HG03280 (cell line): ENCODE measurements around the gene TNFSF13.

ENCODE experiments used
- ATAC-seq: cut with Tn5 transposase; IDR thresholded peaks from one replicate; pipeline ENCODE4 v1.9.1; 2021; ENCODE audit warnings: mild to moderate bottlenecking, moderate library complexity; ENCODE audit not compliant: unreplicated experiment

The TNFSF13 gene, protein sequence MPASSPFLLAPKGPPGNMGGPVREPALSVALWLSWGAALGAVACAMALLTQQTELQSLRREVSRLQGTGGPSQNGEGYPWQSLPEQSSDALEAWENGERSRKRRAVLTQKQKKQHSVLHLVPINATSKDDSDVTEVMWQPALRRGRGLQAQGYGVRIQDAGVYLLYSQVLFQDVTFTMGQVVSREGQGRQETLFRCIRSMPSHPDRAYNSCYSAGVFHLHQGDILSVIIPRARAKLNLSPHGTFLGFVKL

DNA sequence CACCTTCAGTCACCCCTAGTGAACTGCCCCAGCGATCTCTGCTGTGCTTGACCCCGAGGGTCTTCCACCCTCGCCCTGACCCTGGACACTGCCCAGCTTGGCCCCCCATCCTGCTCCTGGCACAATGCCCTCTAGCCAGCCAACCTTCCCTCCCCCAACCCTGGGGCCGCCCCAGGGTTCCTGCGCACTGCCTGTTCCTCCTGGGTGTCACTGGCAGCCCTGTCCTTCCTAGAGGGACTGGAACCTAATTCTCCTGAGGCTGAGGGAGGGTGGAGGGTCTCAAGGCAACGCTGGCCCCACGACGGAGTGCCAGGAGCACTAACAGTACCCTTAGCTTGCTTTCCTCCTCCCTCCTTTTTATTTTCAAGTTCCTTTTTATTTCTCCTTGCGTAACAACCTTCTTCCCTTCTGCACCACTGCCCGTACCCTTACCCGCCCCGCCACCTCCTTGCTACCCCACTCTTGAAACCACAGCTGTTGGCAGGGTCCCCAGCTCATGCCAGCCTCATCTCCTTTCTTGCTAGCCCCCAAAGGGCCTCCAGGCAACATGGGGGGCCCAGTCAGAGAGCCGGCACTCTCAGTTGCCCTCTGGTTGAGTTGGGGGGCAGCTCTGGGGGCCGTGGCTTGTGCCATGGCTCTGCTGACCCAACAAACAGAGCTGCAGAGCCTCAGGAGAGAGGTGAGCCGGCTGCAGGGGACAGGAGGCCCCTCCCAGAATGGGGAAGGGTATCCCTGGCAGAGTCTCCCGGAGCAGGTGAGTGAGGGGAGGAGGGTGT, at the start of gene TNFSF13:
TSS of gene TNFSF13 (plus strand) at position 207 of the 776 bp plus-strand sequence. CDS start at position 497, 290 bp downstream.
- no peak for ATAC-seq

DNA sequence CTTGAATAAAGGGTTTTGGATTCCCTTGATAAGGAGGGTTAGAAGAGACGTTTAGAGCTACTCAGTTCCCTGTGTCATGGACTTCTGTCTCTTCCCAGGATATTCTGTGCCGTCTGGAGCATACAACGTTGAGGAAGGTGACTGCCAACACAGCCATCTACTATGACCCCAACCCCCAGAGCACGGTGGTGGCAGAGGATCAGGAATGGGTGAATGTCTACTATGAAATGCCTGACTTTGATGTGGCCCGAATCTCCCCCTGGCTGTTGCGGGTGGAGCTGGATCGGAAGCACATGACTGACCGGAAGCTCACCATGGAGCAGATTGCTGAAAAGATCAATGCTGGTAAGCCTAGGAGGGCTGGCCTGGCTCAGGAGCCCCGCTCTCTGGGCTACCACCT, 49.7 kb upstream of the TNFSF13 start:
- ATAC-seq = no peak

DNA sequence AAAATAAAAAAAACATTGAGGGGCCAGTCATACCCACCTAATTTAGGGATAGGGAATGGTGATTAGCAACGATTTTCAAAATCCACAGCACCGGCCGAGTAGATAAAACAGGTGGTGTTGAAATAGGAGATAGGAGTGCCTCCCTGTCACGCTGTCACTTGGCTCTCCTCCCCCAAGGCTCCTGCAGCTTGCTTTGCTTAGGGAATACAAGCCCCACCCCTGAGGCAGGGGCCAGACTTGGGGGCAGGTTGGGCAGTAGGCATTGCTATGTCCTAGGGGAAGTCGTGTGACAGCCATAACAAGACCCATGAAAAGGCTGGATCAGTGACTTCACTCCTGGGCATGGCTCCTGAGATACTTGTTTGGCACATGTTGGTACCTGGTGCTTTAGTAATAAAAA, 48.6 kb upstream of the TNFSF13 start:
- ATAC-seq = no peak

DNA sequence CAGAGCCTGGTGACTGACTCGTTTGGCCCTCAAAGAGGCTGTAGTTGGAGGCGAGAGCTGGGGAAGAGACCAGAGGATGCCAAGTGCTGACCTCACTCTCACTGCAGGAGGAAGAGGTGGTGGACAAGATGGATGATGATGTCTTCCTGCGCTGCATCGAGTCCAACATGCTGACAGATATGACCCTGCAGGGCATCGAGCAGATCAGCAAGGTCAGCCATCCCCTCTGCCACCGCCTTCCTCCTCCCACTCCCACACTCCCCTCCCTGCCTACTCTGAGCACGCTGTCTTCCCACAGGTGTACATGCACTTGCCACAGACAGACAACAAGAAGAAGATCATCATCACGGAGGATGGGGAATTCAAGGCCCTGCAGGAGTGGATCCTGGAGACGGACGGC, 47.4 kb upstream of the TNFSF13 start:
- no peak for ATAC-seq

DNA sequence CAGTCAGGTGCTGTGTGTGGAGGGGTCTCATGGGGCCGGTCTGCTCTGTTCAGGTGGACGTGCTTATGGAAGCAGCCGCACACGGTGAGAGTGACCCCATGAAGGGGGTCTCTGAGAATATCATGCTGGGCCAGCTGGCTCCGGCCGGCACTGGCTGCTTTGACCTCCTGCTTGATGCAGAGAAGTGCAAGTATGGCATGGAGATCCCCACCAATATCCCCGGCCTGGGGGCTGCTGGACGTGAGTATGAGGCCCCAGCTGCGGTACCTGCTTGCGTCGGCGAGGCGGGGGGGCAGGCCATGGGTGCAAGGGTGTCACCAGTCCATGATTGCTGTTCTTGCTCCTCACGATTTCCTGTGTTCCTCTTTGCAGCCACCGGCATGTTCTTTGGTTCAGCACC, 46.4 kb upstream of the TNFSF13 start:
- ATAC-seq = no peak

DNA sequence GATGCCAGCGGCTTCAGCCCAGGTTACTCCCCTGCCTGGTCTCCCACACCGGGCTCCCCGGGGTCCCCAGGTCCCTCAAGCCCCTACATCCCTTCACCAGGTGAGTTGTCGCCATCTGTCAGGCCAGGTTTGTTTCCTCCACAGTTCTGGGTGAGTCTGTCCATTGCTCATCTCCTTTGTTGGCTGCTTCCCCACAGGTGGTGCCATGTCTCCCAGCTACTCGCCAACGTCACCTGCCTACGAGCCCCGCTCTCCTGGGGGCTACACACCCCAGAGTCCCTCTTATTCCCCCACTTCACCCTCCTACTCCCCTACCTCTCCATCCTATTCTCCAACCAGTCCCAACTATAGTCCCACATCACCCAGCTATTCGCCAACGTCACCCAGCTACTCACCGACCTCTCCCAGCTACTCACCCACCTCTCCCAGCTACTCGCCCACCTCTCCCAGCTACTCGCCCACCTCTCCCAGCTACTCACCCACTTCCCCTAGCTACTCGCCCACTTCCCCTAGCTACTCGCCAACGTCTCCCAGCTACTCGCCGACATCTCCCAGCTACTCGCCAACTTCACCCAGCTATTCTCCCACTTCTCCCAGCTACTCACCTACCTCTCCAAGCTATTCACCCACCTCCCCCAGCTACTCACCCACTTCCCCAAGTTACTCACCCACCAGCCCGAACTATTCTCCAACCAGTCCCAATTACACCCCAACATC, 45.6 kb upstream of the TNFSF13 start:
- no peak for ATAC-seq

DNA sequence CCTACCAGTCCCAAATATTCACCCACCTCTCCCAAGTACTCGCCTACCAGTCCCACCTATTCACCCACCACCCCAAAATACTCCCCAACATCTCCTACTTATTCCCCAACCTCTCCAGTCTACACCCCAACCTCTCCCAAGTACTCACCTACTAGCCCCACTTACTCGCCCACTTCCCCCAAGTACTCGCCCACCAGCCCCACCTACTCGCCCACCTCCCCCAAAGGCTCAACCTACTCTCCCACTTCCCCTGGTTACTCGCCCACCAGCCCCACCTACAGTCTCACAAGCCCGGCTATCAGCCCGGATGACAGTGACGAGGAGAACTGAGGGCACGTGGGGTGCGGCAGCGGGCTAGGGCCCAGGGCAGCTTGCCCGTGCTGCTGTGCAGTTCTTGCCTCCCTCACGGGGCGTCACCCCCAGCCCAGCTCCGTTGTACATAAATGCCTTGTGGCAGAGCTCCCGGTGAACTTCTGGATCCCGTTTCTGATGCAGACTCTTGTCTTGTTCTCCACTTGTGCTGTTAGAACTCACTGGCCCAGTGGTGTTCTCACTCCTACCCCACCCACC, 44.6 kb upstream of the TNFSF13 start:
- ATAC-seq = no peak

DNA sequence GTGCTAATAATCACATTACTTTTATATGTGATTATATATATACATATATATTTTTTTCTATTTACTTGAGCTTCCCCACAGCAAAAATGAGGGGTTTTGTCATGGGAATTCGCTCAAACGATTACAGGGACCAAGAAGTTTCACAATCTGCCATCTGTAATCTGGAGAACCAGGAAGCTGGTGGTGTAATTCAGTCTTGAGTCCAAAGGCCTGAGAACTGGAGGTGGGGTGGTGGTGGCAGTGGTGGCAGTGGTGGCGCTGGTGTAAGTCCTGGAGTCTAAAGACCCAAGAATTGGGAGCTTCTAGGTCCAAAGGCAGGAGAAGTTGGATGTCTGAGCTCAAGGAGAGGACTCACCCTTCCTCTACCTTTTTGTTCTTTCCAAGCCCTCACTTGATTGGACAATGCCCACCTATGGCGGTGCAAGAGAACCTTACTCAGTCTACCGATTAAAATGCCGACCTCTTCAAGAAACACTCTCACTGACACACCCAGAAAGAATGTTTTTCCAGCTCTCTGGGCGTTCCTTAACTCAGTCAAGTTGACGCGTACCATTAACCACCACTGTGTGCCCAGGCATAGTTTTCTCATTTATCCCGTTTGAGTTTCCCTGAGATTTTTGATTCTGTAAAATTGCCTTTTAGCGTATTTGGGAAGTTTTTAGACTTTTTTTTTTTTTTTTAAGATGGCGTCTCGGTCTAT, 42.5 kb upstream of the TNFSF13 start:
- no peak for ATAC-seq

DNA sequence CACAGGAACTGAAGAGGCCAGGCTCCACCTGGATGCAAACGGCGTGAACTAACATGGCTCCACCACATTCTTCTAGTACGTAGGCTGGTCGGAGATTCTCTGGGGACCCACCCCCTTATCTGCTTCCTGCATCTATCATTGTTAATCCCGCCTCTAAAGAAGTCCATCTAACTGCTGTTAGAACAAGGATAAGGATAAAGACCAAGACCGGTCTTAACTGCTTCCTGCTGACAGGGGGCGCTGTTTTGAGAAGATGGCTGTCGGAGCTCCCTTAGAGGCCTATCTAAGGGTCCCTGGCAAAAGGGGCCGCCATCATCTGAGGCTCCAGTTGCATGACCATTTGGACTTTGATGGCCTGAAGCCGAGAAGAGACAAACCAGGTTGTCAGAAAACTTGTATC, 35.5 kb upstream of the TNFSF13 start:
- no peak for ATAC-seq

DNA sequence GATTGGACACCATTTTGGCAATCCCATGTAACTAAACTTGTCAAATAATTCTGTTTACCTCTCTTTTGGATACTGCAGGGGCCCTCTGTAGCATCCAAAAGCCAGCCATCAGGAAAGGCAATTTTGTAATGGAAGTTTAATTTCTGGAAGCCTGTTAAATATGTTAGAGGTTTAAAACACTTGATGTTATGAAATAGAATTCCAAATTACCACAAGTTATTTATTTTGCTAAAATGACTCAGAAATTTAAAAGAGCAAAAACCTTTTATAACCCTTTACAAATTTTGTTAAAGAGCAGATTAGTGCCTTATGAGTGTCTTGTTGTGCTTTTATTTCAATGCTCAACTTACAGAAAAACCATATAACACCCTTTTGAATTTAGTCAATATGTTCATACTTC, 29.7 kb upstream of the TNFSF13 start:
- ATAC-seq = no peak

DNA sequence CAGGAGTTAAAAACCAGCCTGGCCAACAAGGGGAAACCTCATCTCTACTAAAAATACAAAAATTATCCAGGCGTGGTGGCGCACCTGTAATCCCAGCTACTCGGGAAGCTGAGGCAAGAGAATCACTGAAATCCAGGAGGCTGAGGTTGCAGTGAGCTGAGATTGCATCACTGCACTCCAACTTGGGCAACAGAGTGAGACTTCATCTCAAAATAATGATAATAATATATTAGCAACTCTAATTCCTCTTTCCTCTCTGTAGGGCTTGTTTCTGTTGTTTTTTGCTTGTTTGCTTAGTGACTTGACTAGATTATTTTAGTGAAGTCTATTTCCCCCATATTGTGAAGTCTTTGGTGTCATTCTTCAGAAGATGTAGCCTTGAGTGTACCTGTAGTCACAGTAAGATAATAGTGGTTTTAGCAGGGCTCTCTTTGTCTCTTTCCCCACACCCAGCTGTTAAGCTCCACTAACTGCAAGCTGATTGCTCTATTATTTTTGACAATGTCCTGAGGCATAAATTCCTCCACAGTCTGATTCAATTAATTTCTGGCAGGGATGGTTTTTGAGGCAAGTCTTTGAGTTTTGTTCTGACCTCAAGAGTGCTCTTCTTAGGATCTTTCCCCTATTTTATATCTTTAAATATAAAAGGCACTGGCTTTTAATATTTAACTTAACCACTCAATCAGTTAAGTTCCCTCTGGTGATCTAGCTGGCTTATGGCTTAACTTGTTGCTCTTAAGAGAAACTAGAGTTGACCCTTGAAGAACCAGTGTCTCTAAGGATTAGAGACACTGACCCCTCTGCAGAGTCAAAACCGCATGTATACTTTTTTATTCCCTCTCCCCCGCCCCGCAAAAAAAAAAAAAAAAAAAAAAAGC, 28.3 kb upstream of the TNFSF13 start:
- no peak for ATAC-seq

DNA sequence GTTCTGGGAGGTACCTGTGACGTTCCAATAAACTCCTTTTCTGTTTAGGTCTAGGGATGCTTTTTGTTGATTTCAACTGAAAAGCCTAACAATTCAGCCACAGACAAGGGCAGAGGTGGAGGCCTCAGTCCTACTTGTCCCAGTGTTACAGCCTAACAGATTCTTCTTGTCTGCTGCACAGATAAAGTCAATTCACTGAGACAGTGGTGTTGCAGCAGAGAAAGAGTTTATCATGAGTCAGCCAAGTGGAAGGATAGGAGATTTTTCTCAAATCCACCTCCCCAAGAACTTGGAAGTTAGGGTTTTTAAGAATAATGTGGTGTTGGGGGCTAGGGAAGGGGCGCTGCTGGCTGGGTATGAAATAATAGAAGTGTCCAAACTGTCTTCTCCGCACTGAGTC, 20.5 kb upstream of the TNFSF13 start:
- ATAC-seq = no peak

DNA sequence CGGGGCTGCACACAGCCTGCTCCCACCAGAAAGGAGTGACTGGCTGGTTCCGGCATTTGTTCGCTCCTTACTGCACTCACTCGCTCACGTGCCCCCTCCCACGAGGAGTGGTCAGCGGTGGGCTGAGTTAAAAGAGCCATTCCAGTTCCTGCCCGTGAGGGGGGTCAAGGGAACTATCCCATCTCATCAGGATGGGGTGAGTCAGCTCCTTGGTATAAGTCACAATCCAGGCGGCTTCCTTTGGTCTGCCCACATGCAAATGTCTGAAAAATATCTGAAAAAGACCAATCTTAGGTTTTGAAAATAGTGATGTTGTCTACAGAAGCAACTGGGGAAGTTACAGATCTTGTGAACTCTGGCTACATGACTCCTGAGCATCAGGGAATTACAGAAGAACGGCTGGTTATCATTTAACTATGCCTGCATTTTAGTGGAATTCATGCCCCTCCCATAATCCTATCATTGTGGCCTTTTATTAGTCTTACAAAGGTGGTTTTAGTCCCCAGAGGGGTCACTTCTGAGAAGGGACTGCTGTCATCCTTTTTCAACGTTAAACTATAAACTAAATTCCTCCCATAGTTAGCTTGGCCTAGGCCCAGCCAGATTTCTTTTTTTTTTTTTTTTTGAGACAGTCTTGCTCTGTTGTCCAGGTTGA, 19.5 kb upstream of the TNFSF13 start:
- ATAC-seq = no peak

DNA sequence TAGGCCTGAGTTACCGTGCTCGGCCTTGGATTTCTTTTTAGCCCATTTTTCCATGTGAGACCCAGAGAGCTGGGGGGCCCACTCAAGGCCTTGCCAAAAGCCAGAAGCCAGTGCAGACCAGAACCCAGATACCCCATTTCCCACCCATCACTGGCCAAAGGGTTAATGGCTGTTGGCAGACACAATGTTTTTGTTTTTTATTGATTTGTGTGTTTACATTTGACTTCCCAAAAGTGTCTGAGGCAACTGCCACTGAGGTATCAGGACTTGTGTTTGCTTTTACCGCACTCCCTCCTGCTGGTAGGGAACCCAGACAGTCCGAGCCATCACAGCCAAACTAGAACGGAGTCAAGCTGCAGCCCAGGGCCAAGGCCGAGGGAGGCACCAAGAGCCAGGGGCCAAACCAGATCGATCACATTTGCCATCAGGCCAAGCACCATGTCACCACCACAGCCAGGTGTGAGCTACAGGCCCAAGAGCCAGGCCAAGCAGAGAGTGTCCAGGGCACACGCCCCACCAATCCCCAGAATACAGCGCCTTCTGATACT, 17.4 kb upstream of the TNFSF13 start:
- no peak for ATAC-seq

DNA sequence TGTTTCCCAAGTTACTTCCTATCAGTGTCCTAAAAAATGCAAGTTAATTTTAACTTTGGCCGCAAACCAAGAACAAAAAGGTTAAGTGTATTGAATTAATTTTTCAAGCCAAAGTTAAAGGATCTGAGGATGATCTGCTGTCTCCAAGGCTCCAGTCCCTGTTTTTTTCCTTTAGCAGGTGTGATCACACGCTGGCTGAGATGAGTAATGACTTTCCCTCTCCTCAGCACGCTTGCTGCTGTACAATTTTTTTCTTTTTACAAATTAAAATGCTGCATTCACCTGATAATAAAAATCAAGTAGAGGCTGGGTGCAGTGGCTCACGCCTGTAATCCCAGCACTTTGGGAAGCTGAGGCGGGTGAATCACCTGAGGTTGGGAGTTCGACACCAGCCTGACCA, 13.6 kb upstream of the TNFSF13 start:
- no peak for ATAC-seq

DNA sequence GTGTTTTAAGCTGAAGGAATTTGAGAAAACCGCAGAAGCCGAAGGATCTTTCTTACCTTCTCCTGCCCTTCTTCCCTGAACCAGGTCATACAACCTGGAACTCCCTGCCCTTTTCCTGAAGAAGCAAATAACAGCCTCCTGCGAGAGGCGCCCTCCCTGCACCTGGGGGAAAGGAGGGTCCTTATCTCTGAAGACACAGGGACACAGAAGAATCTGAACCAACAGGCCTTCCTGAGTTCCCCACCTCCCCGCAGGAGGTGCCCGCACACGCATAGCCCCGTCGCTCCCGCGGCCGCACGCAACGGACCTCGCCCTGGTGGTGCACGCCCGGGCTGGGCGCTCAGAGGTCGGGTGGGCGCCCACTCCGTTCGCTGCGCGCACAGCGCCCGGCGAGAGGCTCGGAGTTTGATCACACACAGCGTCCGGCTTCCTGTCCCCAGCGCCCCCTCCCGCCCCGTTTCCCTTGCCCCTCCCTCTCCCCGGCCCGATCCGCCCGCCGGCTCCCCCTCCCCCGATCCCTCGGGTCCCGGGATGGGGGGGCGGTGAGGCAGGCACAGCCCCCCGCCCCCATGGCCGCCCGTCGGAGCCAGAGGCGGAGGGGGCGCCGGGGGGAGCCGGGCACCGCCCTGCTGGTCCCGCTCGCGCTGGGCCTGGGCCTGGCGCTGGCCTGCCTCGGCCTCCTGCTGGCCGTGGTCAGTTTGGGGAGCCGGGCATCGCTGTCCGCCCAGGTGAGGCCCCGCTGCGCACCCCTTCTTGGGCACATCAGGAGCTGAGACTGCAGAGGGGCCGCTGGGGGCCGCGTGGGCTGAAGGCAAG, 9.8 kb upstream of the TNFSF13 start, which contains the start of gene TNFSF12:
TSS of gene TNFSF12 (plus strand) at position 474 of the 816 bp plus-strand sequence. CDS start at position 570, 96 bp downstream.
- ATAC-seq = no peak

DNA sequence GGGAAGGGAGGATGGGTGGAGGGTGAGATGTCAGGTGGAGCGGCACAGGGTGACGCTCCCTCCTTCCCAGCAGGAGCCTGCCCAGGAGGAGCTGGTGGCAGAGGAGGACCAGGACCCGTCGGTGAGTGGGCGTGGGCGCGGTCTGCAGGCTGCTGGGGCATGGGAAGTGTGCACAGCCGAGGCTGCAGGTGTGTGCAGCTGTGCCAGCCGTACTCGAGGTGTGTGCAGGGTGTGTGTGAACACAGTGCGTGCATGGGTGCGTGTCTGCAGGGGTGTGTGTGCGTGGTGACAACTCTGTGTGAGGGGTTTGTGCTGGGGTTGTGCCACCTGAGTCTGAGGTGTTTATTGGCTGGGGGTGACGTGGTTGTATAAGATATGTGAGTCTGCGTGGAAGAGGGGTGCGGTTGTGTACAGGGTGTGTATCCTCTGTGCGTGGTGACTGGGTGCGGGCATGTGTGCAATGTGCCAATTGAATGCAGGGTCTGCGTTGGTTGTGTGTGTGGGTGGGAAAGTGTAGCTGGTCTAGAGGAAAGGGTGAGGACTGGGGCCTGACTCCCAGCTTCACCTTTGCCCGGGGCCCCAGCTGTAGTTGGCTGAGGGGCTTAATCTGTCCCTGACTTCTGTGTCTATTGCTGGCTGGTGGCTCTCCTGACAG, 9.0 kb upstream of the TNFSF13 start:
- no peak for ATAC-seq

DNA sequence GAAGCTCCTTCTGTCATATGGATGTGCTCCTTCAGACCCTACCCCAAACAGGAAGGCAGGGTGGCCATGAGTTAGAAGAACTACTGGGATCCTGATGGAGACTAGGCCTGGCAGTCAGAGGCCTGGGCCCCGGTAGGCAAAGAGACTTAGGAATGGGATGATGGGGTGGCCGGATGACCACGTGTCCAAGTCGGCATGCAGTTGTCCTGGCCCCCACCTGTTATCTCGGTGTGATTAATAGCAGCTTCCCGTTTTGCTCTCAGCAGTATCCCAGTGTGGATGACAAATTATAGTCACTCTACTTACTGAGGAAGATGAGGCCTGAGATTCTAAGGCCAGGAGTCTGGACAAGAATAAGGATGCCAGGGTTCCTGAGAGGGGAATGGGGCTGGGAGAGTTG, 8.2 kb upstream of the TNFSF13 start:
- ATAC-seq = no peak
